ENCODE results near the gene TP53RK.
"Not testable (repeated sequence)": the region's sequence is repeated elsewhere in the genome, so short reads cannot be mapped to it uniquely, and the experiment has no call there.

TP53RK gene

DNA sequence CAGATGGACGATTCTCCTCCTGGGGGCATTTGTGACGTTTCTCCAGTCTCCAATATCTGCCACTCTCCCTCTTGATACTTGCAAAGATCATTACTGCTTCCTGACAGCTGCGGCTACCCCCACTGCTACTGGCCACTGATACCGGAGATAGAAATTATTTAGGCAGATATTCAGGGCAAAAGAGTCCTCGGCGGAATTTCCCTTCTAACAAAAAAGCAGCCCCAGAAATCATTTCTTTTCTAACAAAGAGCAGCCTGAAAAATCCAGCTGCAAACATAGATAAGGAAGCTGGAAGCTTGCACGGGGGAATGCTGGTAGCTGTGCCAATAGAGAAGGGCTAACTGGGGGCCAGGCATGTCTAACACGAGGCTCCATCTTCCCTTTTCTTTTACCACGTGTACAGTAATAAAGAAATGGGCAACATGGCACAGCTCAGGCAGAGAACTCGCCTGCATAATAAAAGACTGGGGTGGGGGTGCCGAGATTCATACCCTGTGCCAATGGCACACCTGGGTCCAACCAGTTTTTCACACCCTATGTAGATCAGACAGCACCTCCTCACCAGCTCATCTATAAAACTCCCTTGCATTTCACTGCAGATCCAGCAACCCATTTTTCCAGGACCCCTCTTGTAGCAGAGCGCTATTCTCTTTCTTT is 6.1 kb downstream of the TP53RK start:
- DNase-seq (ENCODE audit: low read depth), result no peak

DNA sequence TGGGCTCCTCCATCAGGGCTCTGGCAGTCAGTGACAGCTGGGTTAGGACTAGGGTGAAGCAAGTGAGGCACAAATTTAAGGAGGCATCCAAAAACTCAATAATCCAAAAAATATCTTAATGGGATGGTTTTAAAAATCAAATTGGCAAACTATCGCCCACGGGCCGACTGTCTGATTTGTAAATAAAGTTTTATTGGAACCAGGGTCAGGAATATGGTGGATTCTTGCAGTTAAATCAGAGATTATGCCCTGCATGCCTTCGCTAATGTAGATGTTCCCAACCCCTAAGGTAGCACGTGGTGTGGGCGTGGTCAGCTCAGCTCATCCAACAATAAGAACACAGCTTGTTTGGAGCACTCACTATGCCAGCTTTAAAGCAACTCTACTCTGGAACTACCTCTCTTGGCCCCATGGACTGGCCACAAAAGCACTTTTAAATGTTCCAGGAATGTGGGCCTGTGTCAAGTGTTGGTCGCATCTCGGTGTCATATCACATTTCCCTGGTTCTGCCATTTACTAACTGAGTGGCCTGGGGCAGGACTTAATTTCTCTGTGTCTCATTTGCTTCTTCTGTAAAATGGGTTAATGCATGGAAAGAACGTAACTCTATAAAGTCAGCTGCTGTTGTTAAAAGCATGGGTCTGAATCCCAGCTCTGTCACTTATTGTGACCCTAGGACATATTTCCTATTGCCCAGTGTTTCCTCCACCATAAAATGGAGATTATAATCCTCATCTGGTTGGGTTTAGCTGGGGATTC is 7.0 kb downstream of the TP53RK start:
- no peak for DNase-seq (ENCODE audit: low read depth)

DNA sequence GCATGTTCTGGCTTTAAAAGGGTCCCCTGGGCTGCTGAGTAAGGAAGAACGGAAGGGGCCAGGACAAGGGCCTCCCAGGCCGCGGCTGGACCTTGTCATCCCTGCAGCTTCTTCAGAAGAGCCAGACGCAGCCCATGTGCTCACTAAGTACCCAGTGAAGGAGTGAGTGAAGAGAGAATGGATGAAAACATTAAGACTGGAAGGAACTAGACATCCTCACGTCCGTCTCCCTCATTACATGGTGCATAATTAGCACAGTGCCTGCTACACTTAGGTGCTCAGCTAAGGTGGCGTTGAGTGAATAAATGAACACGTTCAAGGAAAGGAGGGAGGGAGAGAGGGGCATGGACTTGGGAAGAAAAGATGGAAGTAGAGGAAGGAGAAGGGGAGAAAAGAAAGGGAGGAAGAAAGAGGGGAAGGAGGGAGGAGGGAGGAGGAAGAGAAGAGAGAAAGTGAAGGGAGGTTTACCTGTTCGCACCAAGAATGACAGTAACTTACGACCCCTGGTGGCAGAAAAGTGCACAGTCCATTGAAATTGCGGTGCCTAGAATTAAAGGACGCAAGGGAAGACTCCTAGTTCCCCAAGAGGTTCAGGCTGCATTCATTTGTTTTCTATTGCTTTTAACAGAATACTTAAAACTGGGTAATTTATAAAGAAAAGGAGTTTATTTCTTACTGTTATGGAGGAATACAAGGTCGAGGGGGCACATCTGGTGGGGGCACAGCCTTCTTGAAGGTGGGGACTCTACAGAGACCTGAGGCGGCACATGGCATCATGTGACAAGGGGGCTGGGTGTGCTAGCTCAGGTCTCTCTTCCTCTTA is 8.0 kb downstream of the TP53RK start:
- peak; percentile 52 for DNase-seq (ENCODE audit: low read depth)

DNA sequence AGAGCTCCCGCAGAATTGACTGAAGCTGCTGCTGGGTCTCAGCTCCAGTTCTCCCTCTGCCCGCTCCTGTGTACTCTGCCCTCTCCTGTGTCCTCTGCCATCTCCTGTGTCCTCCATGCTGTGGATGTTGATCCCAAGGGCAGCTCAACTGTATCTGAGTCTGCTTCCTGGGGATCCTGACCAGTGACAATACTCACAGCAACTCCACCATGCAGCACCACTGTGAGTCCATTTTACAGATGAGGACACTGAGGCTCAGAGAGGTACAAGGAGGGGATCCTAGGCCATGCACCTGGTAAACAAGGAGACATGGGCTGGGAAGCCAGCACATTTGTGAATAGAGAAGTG is 8.6 kb downstream of the TP53RK start:
- no peak for DNase-seq (ENCODE audit: low read depth)

DNA sequence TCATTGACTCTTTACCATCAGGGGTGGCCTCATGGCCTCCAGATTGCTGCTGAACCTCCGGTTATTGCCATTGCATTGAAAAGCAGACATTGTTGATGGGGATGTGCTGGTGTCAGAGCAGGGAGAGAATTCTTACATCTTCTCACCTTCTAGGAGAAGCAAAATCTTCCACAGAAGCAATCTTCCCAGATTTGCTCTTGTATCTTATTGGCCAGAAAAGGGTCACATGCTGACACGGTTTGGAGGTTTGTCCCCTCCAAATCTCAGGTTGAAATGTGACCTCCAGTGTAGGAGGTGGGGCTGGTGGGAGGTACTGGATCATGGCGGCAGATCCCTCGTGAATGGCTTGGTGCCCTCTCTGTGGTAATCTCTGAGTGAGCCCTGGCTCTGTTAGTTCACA is 10.7 kb downstream of the TP53RK start:
- DNase-seq (ENCODE audit: low read depth), result no peak

GRCh38 chr20:46677608-46678007 is 11.6 kb downstream of the TP53RK start:
- DNase-seq (ENCODE audit: low read depth), result no peak

DNA sequence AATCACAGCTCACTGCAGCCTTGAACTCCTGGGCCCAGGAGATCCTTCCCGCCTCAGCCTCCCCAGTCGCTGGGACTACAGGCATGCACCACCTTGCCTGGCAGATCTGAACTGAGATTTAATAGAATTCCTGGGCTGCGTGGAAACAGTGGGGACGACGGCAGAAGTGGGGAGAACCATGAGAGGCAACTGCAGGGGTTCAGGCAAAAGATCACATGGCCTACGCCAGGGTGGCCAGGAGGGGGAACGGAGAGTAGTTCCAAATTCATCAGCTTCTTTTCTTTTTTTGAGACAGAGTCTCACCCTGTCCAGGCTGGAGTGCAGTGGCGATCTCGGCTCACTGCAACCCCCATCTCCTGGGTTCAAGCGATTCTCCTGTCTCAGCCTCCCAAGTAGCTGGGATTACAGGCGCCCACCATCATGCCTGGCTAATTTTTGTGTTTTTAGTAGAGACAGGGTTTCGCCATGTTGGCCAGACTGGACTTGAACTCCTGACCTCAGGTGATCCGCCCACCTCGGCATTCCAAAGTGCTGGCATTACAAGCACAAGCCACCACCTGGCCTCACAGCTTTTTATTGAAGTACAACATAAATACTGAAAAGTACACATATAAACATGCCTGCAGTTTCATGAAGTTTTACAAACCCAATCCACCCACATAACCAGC is 12.5 kb downstream of the TP53RK start:
- DNase-seq (ENCODE audit: low read depth), result not testable (repeated sequence)

GRCh38 chr20:46674253-46675083 is 14.8 kb downstream of the TP53RK start:
- no peak for DNase-seq (ENCODE audit: low read depth)

DNA sequence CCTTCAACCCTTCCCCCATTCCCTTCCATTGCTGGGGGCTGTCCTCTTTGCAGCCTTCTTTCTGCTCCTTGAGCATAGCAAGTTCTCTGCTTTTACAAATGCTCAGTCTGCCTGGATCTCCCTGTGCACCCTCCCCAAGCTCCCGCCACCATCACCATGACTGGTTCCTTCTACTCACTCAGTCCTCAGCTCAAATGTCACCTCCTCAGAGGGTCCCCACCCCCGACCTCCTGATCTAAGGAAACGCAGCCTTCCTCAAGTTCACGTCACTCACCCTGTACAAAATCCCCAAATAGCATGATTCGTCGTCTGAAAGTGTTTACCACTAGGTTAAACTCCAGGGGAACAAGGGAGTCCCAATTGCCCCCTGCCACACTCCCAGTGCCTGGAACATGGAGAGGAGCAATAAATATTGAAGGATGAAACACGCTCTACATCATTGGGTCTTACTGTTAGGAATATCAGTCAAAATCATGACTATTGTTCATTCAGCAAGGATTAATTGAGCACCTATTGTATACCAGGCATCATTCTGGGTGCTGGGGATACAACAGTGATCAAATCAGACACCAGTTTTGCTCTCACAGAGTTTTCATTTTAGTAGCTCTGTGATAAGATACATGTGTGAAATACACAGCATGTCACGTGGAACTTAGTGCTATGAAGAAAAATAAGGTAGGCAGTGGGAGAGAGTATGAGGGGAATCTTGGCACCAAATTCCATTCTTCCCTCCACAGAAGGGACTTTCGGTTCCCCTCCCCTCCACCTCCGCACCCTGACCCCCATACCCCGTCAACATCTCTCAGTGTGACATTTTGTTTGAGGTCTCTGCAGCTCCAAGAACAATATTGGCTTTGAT is 15.6 kb downstream of the TP53RK start:
- no peak for DNase-seq (ENCODE audit: low read depth)

GRCh38 chr20:46672543-46673148 is 16.6 kb downstream of the TP53RK start:
- no peak for DNase-seq (ENCODE audit: low read depth)

DNA sequence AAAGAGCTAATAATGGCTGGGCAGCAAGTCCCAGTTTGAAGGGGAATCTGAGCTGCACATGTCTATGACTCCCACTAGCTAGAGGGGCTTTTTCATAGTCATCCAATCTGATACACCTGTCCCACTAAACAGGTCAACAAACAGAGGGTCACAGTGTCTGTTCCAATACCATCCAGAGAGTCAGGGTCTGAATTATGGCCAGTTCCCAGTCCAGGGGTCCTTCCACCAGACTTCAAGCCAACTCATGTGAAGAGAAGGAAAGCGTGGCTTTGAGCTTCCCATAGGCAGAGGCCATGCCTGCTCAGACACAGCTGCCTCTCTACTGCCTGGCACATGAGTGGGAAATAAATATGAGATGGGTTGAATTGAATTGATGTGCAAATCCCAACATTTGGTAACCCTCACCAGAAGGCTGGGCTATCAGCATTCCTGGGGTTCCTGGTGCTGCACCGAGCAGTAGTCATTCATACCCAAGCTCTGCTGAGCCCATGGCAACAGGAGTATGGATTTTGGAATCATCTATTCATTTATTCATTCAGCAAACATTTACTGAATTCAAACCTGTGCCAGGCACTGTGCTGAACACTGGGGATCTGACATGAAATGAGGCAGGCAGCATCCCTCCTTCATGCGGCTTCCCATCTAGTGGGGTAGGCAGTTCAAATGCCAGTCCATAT is 17.2 kb downstream of the TP53RK start:
- no peak for DNase-seq (ENCODE audit: low read depth)

DNA sequence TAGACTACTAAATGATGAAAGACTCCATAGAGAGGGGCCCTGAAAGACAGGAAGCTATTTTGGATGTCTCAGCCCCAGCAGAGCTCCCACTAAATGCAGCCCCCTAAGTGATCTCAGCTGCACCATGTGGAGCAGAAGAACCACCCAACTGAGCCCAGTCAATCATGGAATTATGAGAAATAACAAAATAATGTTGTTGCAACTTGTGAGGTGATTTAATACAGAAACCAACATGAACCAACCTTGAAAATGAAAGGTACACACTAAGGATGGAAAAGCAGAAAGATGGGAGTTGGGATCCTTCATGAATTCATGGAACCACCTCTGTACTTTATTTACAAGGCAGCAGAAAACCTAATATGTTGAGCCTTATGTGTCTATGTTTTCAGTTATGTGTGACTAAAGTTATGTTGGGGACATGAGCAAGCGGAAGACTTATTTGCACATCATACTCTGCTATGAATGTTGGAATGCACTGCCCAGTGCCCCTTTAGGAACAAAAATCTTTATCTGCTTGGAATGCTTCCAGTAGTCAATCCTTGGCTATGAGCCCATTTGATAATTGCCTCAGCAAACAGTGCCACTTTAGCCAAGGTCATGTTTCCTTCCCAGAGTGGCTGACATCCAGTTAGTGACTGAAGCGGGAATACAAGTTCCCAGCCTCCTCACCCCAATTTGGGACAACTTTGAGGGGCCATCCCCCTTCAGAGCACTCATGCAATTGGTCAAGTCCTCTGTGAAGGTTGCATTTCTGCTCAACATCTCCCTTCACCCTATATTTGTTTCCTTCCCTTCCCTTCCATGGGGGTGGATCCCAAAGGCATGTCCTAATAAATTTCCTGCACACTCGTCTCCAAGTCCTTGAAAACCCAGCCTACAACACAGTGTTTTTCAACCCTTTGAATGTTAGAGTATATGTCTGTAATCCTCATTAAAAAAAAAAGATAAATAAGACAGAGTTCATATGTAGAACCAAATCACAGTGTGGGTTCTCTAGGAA is 18.4 kb downstream of the TP53RK start:
- DNase-seq (ENCODE audit: low read depth), result no peak

- no peak for DNase-seq (ENCODE audit: low read depth)
Observed at GRCh38 chr20:46670228-46670584, 19.0 kb downstream of the TP53RK start.

DNA sequence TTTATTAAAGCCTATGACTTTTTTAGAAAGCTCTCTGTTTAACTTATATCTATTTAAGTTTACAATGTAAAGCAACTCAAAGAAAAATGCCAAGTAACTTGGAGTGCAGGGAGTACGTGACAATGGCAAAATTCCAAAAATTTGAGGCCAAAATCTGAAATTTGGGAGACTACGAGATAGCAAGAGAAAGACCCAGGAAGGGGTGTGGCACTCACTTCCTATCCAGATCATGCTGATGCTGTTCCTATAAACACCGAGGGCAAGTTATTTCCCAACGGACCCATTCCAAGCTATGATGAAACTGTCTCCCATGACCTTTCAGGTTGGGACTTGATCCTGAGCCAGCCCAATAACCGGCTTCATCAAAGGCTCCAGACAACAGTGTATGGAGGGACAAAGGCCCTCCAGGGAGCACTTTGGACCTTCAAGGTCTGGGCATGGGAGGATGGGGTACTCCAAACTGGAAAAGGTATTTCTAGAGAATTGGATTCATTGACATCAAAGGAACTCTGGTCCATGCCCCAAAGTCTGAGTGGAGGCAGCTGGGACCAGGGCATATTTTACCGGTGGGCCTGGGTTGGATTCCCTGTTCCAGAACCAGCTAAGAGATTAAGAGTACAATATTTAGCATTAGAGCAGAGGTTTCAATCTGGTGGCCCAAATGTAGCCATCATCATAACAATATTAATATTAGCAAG is 22.3 kb downstream of the TP53RK start:
- DNase-seq (ENCODE audit: low read depth), result no peak

- DNase-seq (ENCODE audit: low read depth), result no peak
Observed at GRCh38 chr20:46666306-46666705, 22.9 kb downstream of the TP53RK start.

DNA sequence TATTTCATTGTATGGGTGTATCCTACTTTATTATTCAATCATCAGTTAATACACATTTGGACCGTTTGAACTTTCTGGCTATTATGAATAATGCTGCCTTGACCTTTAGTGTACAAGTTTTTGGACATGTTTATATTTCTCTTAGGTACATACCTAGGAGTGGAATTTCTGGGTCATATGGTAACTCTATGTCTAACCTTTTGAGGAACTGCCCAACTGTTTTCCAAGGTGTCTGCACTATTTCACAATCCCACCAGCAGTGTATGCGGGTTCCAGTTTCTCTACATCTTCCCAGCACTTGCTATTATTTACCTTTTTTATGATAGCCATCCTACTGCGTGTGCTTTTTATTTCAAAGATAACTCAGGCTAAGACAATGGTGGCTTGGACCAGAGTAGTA is 23.6 kb downstream of the TP53RK start:
- no peak for DNase-seq (ENCODE audit: low read depth)

DNA sequence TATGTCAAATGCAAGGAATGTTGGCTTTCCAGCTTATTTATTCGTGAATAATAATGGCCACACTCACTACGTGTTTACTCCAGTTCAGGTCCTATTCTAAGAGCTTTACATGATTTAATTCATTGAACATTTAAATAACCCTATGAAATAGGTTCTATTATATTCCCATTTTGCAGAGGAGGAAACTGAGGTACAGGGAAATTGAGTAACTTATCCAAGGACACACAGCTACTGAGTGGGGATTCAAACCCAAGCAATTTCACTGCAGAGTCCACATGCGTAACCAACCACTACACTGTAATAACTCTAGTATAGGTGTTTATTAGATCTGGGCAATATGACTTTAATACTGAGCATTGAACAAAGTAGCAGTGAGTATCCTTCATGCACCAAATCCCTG is 25.7 kb downstream of the TP53RK start:
- DNase-seq (ENCODE audit: low read depth), result no peak

GRCh38 chr20:46661659-46662058 is 27.6 kb downstream of the TP53RK start:
- DNase-seq (ENCODE audit: low read depth), result no peak

Data from stimulated activated CD8-positive, alpha-beta memory T cell treated with anti-CD3 and anti-CD28 coated beads, Interleukin-7, amount 100 ng/mL, for 24 hours (primary cell).